ENCODE results near the gene C11orf86.
"Not testable (repeated sequence)": the region's sequence is repeated elsewhere in the genome, so short reads cannot be mapped to it uniquely, and the experiment has no call there.

C11orf86 gene

GRCh38 chr11:67001332-67001731 lies 26.2 kb downstream of the C11orf86 start:
- Mint-ChIP-seq H3K4me1 (peaks cover 9% of the 10 kb centered on the region), H3K4me3 (no peak overlapping the region)

GRCh38 chr11:67002297-67002913 lies 27.3 kb downstream of the C11orf86 start:
- H3K27me3 Mint-ChIP-seq (ENCODE audit: low read depth) = peaks cover 19% of the 10 kb centered on the region
- H3K27ac Mint-ChIP-seq = no peak overlapping the region
- no peak overlapping the region for H3K4me3 Mint-ChIP-seq
- no peak for TF ChIP-seq CTCF (IDR thresholded peaks at IDR 0.05; ENCODE audit: unreplicated experiment in 3 of 3)
- H3K36me3 Mint-ChIP-seq (ENCODE audit: low read depth) = no peaks in the 10 kb centered on the region
- no peaks in the 10 kb centered on the region for H3K9me3 Mint-ChIP-seq
- peaks cover under 1% of the 10 kb centered on the region for H3K4me1 Mint-ChIP-seq

More at GRCh38 chr11:67001332-67001731, 26.2 kb downstream of the C11orf86 start:
- no peak for TF ChIP-seq CTCF (IDR thresholded peaks at IDR 0.05; ENCODE audit: unreplicated experiment in 3 of 3)
- H3K36me3 Mint-ChIP-seq (ENCODE audit: low read depth) = no peaks in the 10 kb centered on the region
- H3K27ac Mint-ChIP-seq = no peak overlapping the region
- peaks cover 17% of the 10 kb centered on the region for H3K27me3 Mint-ChIP-seq (ENCODE audit: low read depth)
- H3K9me3 Mint-ChIP-seq = no peaks in the 10 kb centered on the region

GRCh38 chr11:67002921-67003411 lies 27.9 kb downstream of the C11orf86 start:
- Mint-ChIP-seq H3K27me3 (ENCODE audit: low read depth) (peaks cover 20% of the 10 kb centered on the region), H3K36me3 (ENCODE audit: low read depth) (no peaks in the 10 kb centered on the region), H3K4me3 (no peak overlapping the region), H3K4me1 (no peaks in the 10 kb centered on the region), H3K27ac (no peak overlapping the region), H3K9me3 (no peaks in the 10 kb centered on the region)
- TF ChIP-seq CTCF (IDR thresholded peaks at IDR 0.05; ENCODE audit: unreplicated experiment in 3 of 3) = no peak

GRCh38 chr11:67005200-67005599 lies 30.1 kb downstream of the C11orf86 start:
- H3K27ac Mint-ChIP-seq; H3K36me3 Mint-ChIP-seq (ENCODE audit: low read depth); H3K4me1 Mint-ChIP-seq; H3K9me3 Mint-ChIP-seq; H3K4me3 Mint-ChIP-seq: not testable (repeated sequence)
- H3K27me3 Mint-ChIP-seq (ENCODE audit: low read depth) = peaks cover 23% of the 10 kb centered on the region

- H3K36me3 Mint-ChIP-seq (ENCODE audit: low read depth) = no peaks in the 10 kb centered on the region
- no peak overlapping the region for H3K27ac Mint-ChIP-seq
- TF ChIP-seq CTCF (IDR thresholded peaks at IDR 0.05; ENCODE audit: unreplicated experiment in 3 of 3) = no peak
- H3K4me3 Mint-ChIP-seq = no peak overlapping the region
- no peaks in the 10 kb centered on the region for H3K4me1 Mint-ChIP-seq
- peaks cover 19% of the 10 kb centered on the region for H3K27me3 Mint-ChIP-seq (ENCODE audit: low read depth)
- H3K9me3 Mint-ChIP-seq = no peaks in the 10 kb centered on the region
Measured at GRCh38 chr11:67006029-67006884, 31.2 kb downstream of the C11orf86 start.

GRCh38 chr11:67007126-67007525 lies 32.0 kb downstream of the C11orf86 start:
- H3K4me1 Mint-ChIP-seq = no peaks in the 10 kb centered on the region
- no peak for TF ChIP-seq CTCF (IDR thresholded peaks at IDR 0.05; ENCODE audit: unreplicated experiment in 3 of 3)
- no peak overlapping the region for H3K4me3 Mint-ChIP-seq
- H3K9me3 Mint-ChIP-seq = no peaks in the 10 kb centered on the region
- H3K36me3 Mint-ChIP-seq (ENCODE audit: low read depth) = no peaks in the 10 kb centered on the region
- H3K27ac Mint-ChIP-seq = no peak overlapping the region
- H3K27me3 Mint-ChIP-seq (ENCODE audit: low read depth) = peaks cover 19% of the 10 kb centered on the region

Measured in nephron (organoid).